ENCODE measurements around the gene SLC16A6. TPM values are rescaled to one million over a fixed set of nuclear protein-coding genes. Genes with fewer than 3 reads are reported as not detected.
A peak's percentile ranks its signal among the peaks of the same experiment; 100 is the strongest.

Gene SLC16A6
- total RNA-seq, 6 donors from 2014 or later: 2.4 to 9.9 (median 6.5) TPM

DNA sequence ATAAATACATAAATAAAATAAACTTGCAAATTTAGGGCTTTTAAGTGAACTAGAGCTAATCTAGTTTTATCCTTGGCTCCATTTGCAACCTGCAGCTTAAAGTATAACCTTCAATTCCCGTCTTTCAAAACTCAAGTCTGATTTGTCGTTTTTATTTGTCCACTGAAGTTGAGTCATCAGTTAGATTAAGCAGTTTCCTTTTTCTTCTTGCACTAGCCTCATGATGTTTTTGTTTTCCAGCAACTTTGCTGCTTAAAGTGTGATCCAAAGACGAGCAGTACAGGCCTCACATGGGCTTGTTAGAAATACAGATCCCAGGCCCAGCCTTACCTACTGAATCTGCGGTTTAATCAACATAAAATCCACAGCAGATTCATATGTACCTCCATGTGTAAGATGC is 14.2 kb upstream of the SLC16A6 start:
- DNase-seq (no peak), ATAC-seq (ENCODE audit: low FRiP score in 2 of 2) (no peak)
- H3K4me1 ChIP-seq: no peaks in the 10 kb centered on the region
- no peaks in the 10 kb centered on the region for H3K9me3 ChIP-seq
- peak overlapping the region in 1 of 4 donors; percentile 31 for H3K27ac ChIP-seq
- WGBS, 2 donors: 77 to 87% methylated on average over 4 of the region's 4 CpGs
- no peak for TF ChIP-seq POLR2A (IDR thresholded peaks at IDR 0.05)
- TF ChIP-seq, protein P1, sequence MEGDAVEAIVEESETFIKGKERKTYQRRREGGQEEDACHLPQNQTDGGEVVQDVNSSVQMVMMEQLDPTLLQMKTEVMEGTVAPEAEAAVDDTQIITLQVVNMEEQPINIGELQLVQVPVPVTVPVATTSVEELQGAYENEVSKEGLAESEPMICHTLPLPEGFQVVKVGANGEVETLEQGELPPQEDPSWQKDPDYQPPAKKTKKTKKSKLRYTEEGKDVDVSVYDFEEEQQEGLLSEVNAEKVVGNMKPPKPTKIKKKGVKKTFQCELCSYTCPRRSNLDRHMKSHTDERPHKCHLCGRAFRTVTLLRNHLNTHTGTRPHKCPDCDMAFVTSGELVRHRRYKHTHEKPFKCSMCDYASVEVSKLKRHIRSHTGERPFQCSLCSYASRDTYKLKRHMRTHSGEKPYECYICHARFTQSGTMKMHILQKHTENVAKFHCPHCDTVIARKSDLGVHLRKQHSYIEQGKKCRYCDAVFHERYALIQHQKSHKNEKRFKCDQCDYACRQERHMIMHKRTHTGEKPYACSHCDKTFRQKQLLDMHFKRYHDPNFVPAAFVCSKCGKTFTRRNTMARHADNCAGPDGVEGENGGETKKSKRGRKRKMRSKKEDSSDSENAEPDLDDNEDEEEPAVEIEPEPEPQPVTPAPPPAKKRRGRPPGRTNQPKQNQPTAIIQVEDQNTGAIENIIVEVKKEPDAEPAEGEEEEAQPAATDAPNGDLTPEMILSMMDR (IDR thresholded peaks at IDR 0.05): no peak
- TF ChIP-seq POLR2AphosphoS5 (IDR thresholded peaks at IDR 0.05): no peak
- no peak for TF ChIP-seq EP300 (IDR thresholded peaks at IDR 0.05)
- H3K4me3 ChIP-seq: no peak overlapping the region
- no peaks in the 10 kb centered on the region for H3K27me3 ChIP-seq
- no peaks in the 10 kb centered on the region for H3K36me3 ChIP-seq

DNA sequence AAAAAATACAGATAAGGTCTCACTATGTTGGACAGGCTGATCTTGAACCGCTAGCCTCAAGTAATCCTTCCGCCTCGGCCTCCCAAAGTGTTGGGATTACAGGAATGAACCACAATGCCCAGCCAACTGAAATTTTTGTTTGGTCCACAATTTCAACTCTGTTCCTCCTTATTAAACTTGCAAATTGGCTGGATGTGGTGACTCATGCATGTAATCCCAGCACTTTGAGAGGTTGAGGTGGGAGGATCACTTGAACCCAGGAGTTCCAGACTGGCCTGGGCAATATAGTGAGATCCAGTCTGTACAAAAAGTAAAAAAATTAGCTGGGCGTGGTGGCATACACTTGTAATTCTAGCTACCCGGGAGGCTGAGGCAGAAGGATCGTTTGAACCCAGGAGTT is 13.8 kb upstream of the SLC16A6 start:
- Histone ChIP-seq H3K4me3 (no peak overlapping the region), H3K27me3 (no peaks in the 10 kb centered on the region), H3K27ac (peak overlapping the region in 1 of 4 donors; percentile 31), H3K9me3 (no peaks in the 10 kb centered on the region), H3K4me1 (no peaks in the 10 kb centered on the region), H3K36me3 (no peaks in the 10 kb centered on the region)
- ATAC-seq (ENCODE audit: low FRiP score in 2 of 2) (no peak), DNase-seq (no peak)
- 93 to 97% methylated on average over 6 of the region's 6 CpGs for WGBS, 2 donors
- no peak for TF ChIP-seq EP300 (IDR thresholded peaks at IDR 0.05)
- no peak for TF ChIP-seq POLR2AphosphoS5 (IDR thresholded peaks at IDR 0.05)
- no peak for TF ChIP-seq POLR2A (IDR thresholded peaks at IDR 0.05)
- TF ChIP-seq, protein P1 (IDR thresholded peaks at IDR 0.05): no peak

DNA sequence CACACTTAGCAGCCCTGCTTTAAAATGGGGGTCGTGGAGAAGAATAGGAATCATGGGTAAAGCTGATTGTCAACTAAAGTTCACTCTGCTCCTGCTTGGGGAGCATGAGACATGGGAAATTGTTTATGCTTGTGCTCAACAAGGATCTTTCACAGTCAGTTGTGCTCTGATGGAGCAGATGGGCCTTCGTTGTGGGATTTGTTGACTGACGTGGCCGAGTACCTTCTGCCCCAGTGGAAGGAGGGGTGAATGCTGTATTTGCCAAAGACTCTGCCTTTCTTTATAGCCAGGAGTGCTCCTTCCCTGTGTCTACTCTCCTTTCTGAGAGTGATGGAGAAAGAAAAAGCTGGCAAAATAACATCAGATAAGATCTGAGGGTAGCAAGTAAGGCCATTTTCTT is 11.7 kb upstream of the SLC16A6 start:
- no peak for TF ChIP-seq POLR2AphosphoS5 (IDR thresholded peaks at IDR 0.05)
- no peak for TF ChIP-seq EP300 (IDR thresholded peaks at IDR 0.05)
- TF ChIP-seq POLR2A (IDR thresholded peaks at IDR 0.05): no peak
- TF ChIP-seq, protein P1 (IDR thresholded peaks at IDR 0.05): no peak
- WGBS, 2 donors: 68 to 79% methylated on average over 4 of the region's 4 CpGs
- H3K4me1 ChIP-seq: no peaks in the 10 kb centered on the region
- DNase-seq (no peak), ATAC-seq (ENCODE audit: low FRiP score in 2 of 2) (no peak)
- no peaks in the 10 kb centered on the region for H3K27me3 ChIP-seq
- H3K27ac ChIP-seq: no peak overlapping the region
- no peak overlapping the region for H3K4me3 ChIP-seq
- H3K36me3 ChIP-seq: no peaks in the 10 kb centered on the region
- no peaks in the 10 kb centered on the region for H3K9me3 ChIP-seq

DNA sequence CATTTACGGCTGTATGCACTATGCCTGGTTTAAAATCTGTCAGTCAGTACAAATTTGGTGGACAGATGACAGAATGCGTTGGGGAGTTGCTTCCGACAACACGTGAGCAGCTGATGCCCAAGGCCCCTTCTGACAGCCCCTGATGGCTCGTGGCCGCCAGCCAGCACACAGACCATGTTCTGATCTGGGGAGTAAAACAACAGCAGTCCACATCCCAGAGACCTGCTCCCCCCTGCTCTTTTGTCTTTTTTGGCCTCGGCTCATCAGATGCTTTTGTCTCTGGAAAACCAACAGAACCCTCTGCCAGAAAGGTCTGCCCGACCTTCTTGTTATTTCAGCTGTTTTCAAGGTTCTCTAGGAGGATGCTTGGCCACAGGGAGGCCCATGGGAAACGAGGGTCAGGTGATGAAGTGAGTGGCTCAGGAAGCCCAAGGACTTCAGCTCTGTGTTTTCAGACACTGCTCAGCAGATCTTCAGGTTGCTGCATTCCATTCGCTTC is 11.2 kb upstream of the SLC16A6 start:
- no peak for TF ChIP-seq EP300 (IDR thresholded peaks at IDR 0.05)
- TF ChIP-seq POLR2A (IDR thresholded peaks at IDR 0.05): no peak
- TF ChIP-seq, protein P1 (IDR thresholded peaks at IDR 0.05): no peak
- TF ChIP-seq POLR2AphosphoS5 (IDR thresholded peaks at IDR 0.05): no peak
- Histone ChIP-seq H3K27me3 (no peaks in the 10 kb centered on the region), H3K4me1 (no peaks in the 10 kb centered on the region), H3K4me3 (no peak overlapping the region), H3K27ac (no peak overlapping the region), H3K36me3 (no peaks in the 10 kb centered on the region), H3K9me3 (no peaks in the 10 kb centered on the region)
- peak in 1 of 2 donors; percentile 22 for DNase-seq
- 84 to 86% methylated on average over 10 of the region's 10 CpGs for WGBS, 2 donors
- ATAC-seq (ENCODE audit: low FRiP score in 2 of 2): no peak

DNA sequence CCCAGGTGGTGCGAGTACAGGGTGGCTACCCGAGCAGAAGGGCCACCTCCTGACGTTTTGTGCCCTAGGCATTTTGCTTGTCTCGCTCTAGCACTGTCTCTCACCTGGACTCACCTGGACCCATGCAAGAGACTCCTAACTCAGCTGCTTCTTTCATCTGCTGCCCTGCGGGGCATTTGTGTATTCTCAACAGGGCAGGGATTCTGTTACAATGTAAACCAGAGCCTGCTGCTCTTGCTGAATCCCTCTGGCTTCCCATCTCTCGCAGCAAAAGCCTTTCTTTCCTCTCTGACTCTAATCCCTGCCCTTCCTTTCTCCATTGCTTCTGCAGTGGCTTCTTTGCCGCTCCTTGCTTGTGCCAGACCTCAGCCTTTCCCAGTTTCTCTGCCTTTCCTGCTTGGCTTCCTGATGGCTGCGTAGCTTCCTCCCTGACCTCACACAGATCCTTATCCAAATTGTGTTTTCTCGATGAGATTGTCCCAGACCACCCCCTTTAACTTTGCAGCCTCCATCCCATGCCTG is 10.6 kb upstream of the SLC16A6 start:
- H3K27ac ChIP-seq: no peak overlapping the region
- no peaks in the 10 kb centered on the region for H3K4me1 ChIP-seq
- WGBS, 2 donors: 74 to 78% methylated on average over 9 of the region's 9 CpGs
- no peaks in the 10 kb centered on the region for H3K9me3 ChIP-seq
- no peak overlapping the region for H3K4me3 ChIP-seq
- TF ChIP-seq POLR2A (IDR thresholded peaks at IDR 0.05) (no peak), EP300 (IDR thresholded peaks at IDR 0.05) (no peak), POLR2AphosphoS5 (IDR thresholded peaks at IDR 0.05) (no peak)
- TF ChIP-seq, protein P1 (IDR thresholded peaks at IDR 0.05): no peak
- H3K27me3 ChIP-seq: no peaks in the 10 kb centered on the region
- DNase-seq: no peak
- ATAC-seq (ENCODE audit: low FRiP score in 2 of 2): no peak
- H3K36me3 ChIP-seq: no peaks in the 10 kb centered on the region
